Measurements from ENCODE around the gene WIPI1.

Gene WIPI1

GRCh38 chr17:68435361-68435760 is 21.9 kb downstream of the WIPI1 start:
- H3K27ac ChIP-seq: no peak overlapping the region
- TF ChIP-seq ZFX (IDR thresholded peaks at IDR 0.05) (no peak), CTCF (conservative IDR thresholded peaks at IDR 0.05) (no peak)

GRCh38 chr17:68433911-68434508 is 23.3 kb downstream of the WIPI1 start:
- TF ChIP-seq ZFX (IDR thresholded peaks at IDR 0.05) (no peak), CTCF (conservative IDR thresholded peaks at IDR 0.05) (no peak)
- no peak overlapping the region for H3K27ac ChIP-seq

- no peak overlapping the region for H3K27ac ChIP-seq
Measured at GRCh38 chr17:68433211-68433610, 24.1 kb downstream of the WIPI1 start.

GRCh38 chr17:68432086-68432864 is 25.0 kb downstream of the WIPI1 start:
- no peak overlapping the region for H3K27ac ChIP-seq
- no peak for TF ChIP-seq ZFX (IDR thresholded peaks at IDR 0.05)
- TF ChIP-seq CTCF (conservative IDR thresholded peaks at IDR 0.05): no peak; the same call in 1 of the 2 replicates

More at GRCh38 chr17:68433211-68433610, 24.1 kb downstream of the WIPI1 start:
- TF ChIP-seq ZFX (IDR thresholded peaks at IDR 0.05) (no peak), CTCF (conservative IDR thresholded peaks at IDR 0.05) (no peak)

- no peak overlapping the region for H3K27ac ChIP-seq
- no peak for TF ChIP-seq ZFX (IDR thresholded peaks at IDR 0.05)
- no peak; the same call in 1 of the 2 replicates for TF ChIP-seq CTCF (conservative IDR thresholded peaks at IDR 0.05)
Measured at GRCh38 chr17:68431661-68432071, 25.6 kb downstream of the WIPI1 start.

- TF ChIP-seq CTCF (conservative IDR thresholded peaks at IDR 0.05): no peak
- no peak for TF ChIP-seq ZFX (IDR thresholded peaks at IDR 0.05)
- no peak overlapping the region for H3K27ac ChIP-seq
Measured at GRCh38 chr17:68431045-68431608, 26.2 kb downstream of the WIPI1 start.

GRCh38 chr17:68429881-68430280 is 27.4 kb downstream of the WIPI1 start:
- no peak for TF ChIP-seq ZFX (IDR thresholded peaks at IDR 0.05)
- no peak for TF ChIP-seq CTCF (conservative IDR thresholded peaks at IDR 0.05)
- no peak overlapping the region for H3K27ac ChIP-seq

Data from C4-2B (cell line).